Fibroblast of lung (primary cell): ENCODE data around the gene DOHH.
"Not testable (repeated sequence)": the region's sequence is repeated elsewhere in the genome, so short reads cannot be mapped to it uniquely, and the experiment has no call there.

ENCODE experiments used
- EZH2 ChIP-seq: IDR thresholded peaks from 2 replicates; pipeline ENCODE4 v1.5.1; 2012; ENCODE audit warnings: low read length, control low read depth, mild to moderate bottlenecking; ENCODE audit errors: missing control alignments
- TF ChIP-seq, protein P1 (sequence below), 2 donors: IDR thresholded peaks in 1 of 2; conservative IDR thresholded peaks in 1 of 2; 1 replicate in 1 of 2; 2 replicates in 1 of 2; pipeline ENCODE4 v1.5.1; 2011 to 2012; ENCODE audit warnings: low read length in 2 of 2, control low read depth in 1 of 2, inconsistent platforms in 1 of 2, low read depth in 1 of 2, mild to moderate bottlenecking in 1 of 2

DNA sequence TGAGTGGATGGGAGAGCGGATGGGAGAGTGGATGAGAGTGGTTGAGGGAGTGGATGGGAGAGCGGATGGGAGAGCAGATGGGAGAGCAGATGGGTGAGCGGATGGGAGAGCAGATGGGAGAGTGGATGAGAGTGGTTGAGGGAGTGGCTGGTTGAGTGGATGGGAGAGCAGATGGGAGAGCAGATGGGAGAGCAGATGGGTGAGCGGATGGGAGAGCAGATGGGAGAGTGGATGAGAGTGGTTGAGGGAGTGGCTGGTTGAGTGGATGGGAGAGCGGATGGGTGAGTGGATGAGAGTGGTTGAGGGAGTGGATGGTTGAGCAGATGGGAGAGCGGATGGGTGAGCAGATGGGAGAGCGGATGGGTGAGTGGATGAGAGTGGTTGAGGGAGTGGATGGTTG is 28.8 kb upstream of the DOHH start:
- TF ChIP-seq, protein P1, sequence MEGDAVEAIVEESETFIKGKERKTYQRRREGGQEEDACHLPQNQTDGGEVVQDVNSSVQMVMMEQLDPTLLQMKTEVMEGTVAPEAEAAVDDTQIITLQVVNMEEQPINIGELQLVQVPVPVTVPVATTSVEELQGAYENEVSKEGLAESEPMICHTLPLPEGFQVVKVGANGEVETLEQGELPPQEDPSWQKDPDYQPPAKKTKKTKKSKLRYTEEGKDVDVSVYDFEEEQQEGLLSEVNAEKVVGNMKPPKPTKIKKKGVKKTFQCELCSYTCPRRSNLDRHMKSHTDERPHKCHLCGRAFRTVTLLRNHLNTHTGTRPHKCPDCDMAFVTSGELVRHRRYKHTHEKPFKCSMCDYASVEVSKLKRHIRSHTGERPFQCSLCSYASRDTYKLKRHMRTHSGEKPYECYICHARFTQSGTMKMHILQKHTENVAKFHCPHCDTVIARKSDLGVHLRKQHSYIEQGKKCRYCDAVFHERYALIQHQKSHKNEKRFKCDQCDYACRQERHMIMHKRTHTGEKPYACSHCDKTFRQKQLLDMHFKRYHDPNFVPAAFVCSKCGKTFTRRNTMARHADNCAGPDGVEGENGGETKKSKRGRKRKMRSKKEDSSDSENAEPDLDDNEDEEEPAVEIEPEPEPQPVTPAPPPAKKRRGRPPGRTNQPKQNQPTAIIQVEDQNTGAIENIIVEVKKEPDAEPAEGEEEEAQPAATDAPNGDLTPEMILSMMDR (conservative IDR thresholded peaks at IDR 0.05 in 1 of 2, IDR thresholded peaks at IDR 0.05 in 1 of 2; ENCODE audit: low read depth in 1 of 2, low read length in 2 of 2), result not testable (repeated sequence)
- not testable (repeated sequence) for TF ChIP-seq EZH2
